Measurements from ENCODE around the gene TEX14. TPM values are rescaled to one million over a fixed set of nuclear protein-coding genes. Genes with fewer than 3 reads are reported as not detected.
A peak's percentile ranks its signal among the peaks of the same experiment; 100 is the strongest.

The TEX14 gene
- total RNA-seq, 3 donors from 2014 or later, result 0.16 to 0.33 (median 0.29) TPM

GRCh38 chr17:58531661-58532554 is 159.9 kb downstream of the TEX14 start:
- peaks cover 0 to 5% of the 10 kb centered on the region in 2 donors for H3K4me1 ChIP-seq
- no peaks in the 10 kb centered on the region for H3K27me3 ChIP-seq
- no peak for DNase-seq (ENCODE audit: low spot score in 2 of 2)
- TF ChIP-seq CTCF (IDR thresholded peaks at IDR 0.05) (no peak), POLR2AphosphoS5 (IDR thresholded peaks at IDR 0.05) (no peak), POLR2A (IDR thresholded peaks at IDR 0.05) (no peak)
- H3K36me3 ChIP-seq, result no peaks in the 10 kb centered on the region
- peak overlapping the region; percentile 44 to 91 (median 68) for H3K4me3 ChIP-seq
- peak overlapping the region; percentile 65 to 87 for H3K27ac ChIP-seq
- H3K9me3 ChIP-seq, result no peaks in the 10 kb centered on the region
- intact Hi-C loops (cut with DNase I; ENCODE audit: low total_unique reads), result no loop called here

- intact Hi-C loops (cut with DNase I; ENCODE audit: low total_unique reads), result no loop called here
- no peaks in the 10 kb centered on the region for H3K27me3 ChIP-seq
- TF ChIP-seq POLR2A (IDR thresholded peaks at IDR 0.05), result no peak
- H3K27ac ChIP-seq, result peak overlapping the region; percentile 65 to 87
- peaks cover 0 to 5% of the 10 kb centered on the region in 2 donors for H3K4me1 ChIP-seq
- H3K4me3 ChIP-seq, result peak overlapping the region; percentile 44 to 91 (median 68)
- no peaks in the 10 kb centered on the region for H3K9me3 ChIP-seq
- no peaks in the 10 kb centered on the region for H3K36me3 ChIP-seq
- DNase-seq (ENCODE audit: low spot score in 2 of 2), result no peak
These were observed 160.7 kb downstream of the TEX14 start for GRCh38 chr17:58531122-58531521.

- DNase-seq (ENCODE audit: low spot score in 2 of 2), result no peak
- Histone ChIP-seq H3K27me3 (no peaks in the 10 kb centered on the region), H3K4me3 (peak overlapping the region in 2 of 3 donors; percentile 68 to 91), H3K27ac (peak overlapping the region; percentile 65 to 87), H3K4me1 (peaks cover 0 to 7% of the 10 kb centered on the region in 2 donors), H3K36me3 (no peaks in the 10 kb centered on the region), H3K9me3 (no peaks in the 10 kb centered on the region)
- intact Hi-C loops (cut with DNase I; ENCODE audit: low total_unique reads), result no loop called here
- TF ChIP-seq POLR2AphosphoS5 (IDR thresholded peaks at IDR 0.05) (no peak), CTCF (IDR thresholded peaks at IDR 0.05) (no peak), POLR2A (IDR thresholded peaks at IDR 0.05) (no peak)
These were observed 161.2 kb downstream of the TEX14 start for GRCh38 chr17:58530655-58531054.

- peak overlapping the region in 1 of 2 donors; percentile 93 for H3K27ac ChIP-seq
- H3K27me3 ChIP-seq, result no peaks in the 10 kb centered on the region
- no peak for DNase-seq (ENCODE audit: low spot score in 2 of 2)
- H3K36me3 ChIP-seq, result no peaks in the 10 kb centered on the region
- H3K9me3 ChIP-seq, result no peaks in the 10 kb centered on the region
- peaks cover 0 to 18% of the 10 kb centered on the region in 2 donors for H3K4me1 ChIP-seq
- intact Hi-C loops (cut with DNase I; ENCODE audit: low total_unique reads), result loop anchor here (10.0 kb wide), 1 partner anchor 476 kb away; no protein-coding TSS in a partner anchor
- H3K4me3 ChIP-seq, result peak overlapping the region in 2 of 3 donors; percentile 27 to 33
- TF ChIP-seq POLR2AphosphoS5 (IDR thresholded peaks at IDR 0.05) (no peak), POLR2A (IDR thresholded peaks at IDR 0.05) (no peak), CTCF (IDR thresholded peaks at IDR 0.05) (no peak)
These were observed 162.6 kb downstream of the TEX14 start for GRCh38 chr17:58529275-58529674.

GRCh38 chr17:58528443-58528842 is 163.4 kb downstream of the TEX14 start:
- Histone ChIP-seq H3K27ac (peak overlapping the region; percentile 73 to 93), H3K27me3 (no peaks in the 10 kb centered on the region), H3K4me1 (peaks cover 0 to 18% of the 10 kb centered on the region in 2 donors), H3K4me3 (peak overlapping the region in 2 of 3 donors; percentile 27 to 33), H3K36me3 (no peaks in the 10 kb centered on the region), H3K9me3 (no peaks in the 10 kb centered on the region)
- TF ChIP-seq POLR2A (IDR thresholded peaks at IDR 0.05) (no peak), POLR2AphosphoS5 (IDR thresholded peaks at IDR 0.05) (no peak), CTCF (IDR thresholded peaks at IDR 0.05) (no peak)
- DNase-seq (ENCODE audit: low spot score in 2 of 2), result no peak
- intact Hi-C loops (cut with DNase I; ENCODE audit: low total_unique reads), result loop anchor here (10.0 kb wide), 1 partner anchor 476 kb away; no protein-coding TSS in a partner anchor

Data from breast epithelium (tissue), 4 donors.